Muscle layer of colon (tissue), 2 donors: ENCODE results near the gene CKB.

Experiments used
- H3K27ac ChIP-seq: one replicate; pipeline ENCODE4 v1.7.0; 2013; ENCODE audit warnings: low read depth, mild to moderate bottlenecking, low read length, moderate library complexity
- H3K27me3 ChIP-seq, 2 donors: one replicate each; pipeline ENCODE4 v1.7.0; 2013; ENCODE audit warnings: low read length in 2 of 2, mild to moderate bottlenecking in 2 of 2; ENCODE audit not compliant: insufficient read depth in 2 of 2, control insufficient read depth in 1 of 2
- H3K36me3 ChIP-seq: one replicate; pipeline ENCODE4 v1.7.0; 2013; ENCODE audit warnings: mild to moderate bottlenecking, low read length; ENCODE audit not compliant: insufficient read depth
- H3K4me1 ChIP-seq: one replicate; pipeline ENCODE4 v1.7.0; 2013; ENCODE audit warnings: mild to moderate bottlenecking, low read length; ENCODE audit not compliant: insufficient read depth
- H3K4me3 ChIP-seq, 2 donors: one replicate each; pipeline ENCODE4 v1.7.0; 2013; ENCODE audit warnings: low read length in 2 of 2, low read depth in 1 of 2, mild to moderate bottlenecking in 1 of 2, moderate library complexity in 1 of 2
- H3K9ac ChIP-seq: one replicate; pipeline ENCODE4 v1.7.0; 2013; ENCODE audit warnings: low read length
- H3K9me3 ChIP-seq: one replicate; pipeline ENCODE4 v1.7.0; 2013; ENCODE audit warnings: mild to moderate bottlenecking, low read length
- donor health status: abdominal sarcoma.
- donor health status: Adenocarcinoma of cecum.

Gene CKB

DNA sequence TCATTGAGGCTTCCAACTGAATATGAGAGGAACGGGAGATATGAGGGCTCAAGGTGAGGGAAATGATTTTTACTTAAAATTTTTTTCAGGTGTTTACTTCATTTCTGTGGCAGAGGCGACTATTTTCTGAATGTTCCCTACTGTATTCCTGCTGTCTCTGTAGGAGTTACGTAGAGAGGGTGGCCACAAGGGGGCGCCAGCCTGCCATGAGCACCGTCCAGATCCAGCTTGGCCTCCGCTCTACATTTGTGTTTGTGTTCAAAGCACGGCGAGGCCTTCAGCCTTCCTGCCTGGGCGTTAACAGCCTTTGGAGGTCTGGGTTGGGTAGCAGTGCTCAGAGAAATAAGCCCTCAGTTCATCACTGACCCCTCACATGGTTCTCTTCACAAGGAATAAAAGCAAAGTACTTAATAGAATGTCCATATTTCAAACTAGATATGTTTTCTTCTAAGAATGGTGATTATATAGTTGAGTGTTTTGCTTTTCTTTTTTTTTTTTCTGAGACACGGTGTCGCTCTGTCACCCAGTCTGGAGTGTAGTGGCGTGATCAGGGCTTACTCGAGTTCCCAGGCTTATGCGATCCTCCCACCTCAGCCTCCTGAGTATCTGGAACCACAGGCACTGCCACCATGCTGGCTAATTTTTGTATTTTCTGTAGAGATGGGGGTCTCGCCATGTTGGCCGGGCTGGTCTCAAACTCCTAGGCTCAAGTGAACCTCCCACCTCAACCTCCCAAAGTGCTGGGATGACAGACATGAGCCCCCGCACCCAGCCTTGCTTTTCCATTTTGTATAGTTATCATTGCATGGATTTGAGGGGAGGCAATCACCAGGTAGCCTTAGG is 22.3 kb downstream of the CKB start:
- Histone ChIP-seq H3K27ac (no peak overlapping the region), H3K4me1 (peaks cover 7% of the 10 kb centered on the region), H3K9me3 (no peaks in the 10 kb centered on the region), H3K4me3 (no peak overlapping the region), H3K36me3 (peaks cover 64% of the 10 kb centered on the region), H3K9ac (peak overlapping the region; percentile 27), H3K27me3 (no peaks in the 10 kb centered on the region)

DNA sequence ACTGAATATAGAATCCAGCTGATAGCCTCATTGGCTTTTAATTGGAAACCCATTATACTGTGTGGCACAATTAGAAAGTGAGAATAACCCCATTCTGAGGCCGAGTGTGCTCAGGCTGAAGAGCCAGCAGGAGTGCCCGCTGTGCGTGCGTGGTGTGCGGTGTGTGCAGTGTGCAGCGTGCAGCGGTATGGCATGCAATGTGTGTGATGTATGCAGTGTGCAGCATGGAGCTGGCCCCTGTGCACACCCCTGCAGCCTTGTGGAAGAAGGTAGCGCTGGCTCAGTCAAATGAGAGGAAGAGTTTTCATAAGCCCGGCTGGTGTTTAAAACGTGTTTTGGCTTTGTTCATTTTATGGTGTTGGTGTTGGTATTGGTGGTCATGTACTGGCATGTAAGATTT is 22.9 kb downstream of the CKB start:
- no peak overlapping the region for H3K9ac ChIP-seq
- H3K36me3 ChIP-seq, result peaks cover 63% of the 10 kb centered on the region
- no peaks in the 10 kb centered on the region for H3K27me3 ChIP-seq
- peaks cover 7% of the 10 kb centered on the region for H3K4me1 ChIP-seq
- H3K27ac ChIP-seq, result no peak overlapping the region
- H3K4me3 ChIP-seq, result no peak overlapping the region
- no peaks in the 10 kb centered on the region for H3K9me3 ChIP-seq

DNA sequence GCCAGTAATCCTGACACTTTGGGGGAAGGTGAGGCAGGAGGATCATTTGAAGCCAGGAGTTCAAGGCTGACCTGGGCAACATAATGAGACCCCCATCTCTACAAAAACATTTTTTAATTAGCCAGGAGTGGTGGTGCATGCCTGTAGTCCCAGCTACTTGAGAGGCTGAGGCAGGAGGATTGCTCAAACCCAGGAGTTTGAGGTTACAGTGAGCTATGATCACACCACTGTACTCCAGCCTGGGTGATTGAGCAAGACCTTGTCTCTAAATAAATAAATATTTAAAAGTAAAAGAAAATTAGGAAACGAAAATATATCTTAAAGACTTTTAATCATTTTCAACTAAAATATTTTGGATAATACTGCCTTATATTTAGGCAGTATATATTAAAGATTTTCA is 25.9 kb downstream of the CKB start:
- Histone ChIP-seq H3K4me1 (peaks cover 7% of the 10 kb centered on the region), H3K9me3 (no peaks in the 10 kb centered on the region), H3K27ac (no peak overlapping the region), H3K4me3 (no peak overlapping the region), H3K36me3 (peaks cover 43% of the 10 kb centered on the region), H3K27me3 (no peaks in the 10 kb centered on the region), H3K9ac (no peak overlapping the region)

DNA sequence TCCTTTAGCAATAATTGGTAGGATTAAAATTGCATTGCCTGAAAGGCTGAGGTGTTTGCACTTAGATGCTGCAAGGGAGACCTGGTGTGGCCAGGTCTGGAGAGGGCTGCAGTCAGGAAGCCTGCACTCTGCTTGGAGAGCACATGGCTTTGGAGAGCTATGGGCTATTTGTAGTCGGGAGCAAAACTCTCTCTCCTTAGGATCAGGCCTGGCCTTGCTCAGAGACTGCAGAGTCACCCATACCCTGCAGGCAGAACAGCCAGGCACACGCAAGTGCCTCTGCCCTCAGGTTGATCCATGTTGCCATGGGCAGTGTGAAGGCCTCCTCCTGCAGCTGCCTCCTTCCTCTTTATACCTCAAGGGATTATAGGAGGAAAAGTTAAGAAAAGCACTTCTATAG is 26.8 kb downstream of the CKB start:
- Histone ChIP-seq H3K4me3 (no peak overlapping the region), H3K36me3 (peaks cover 43% of the 10 kb centered on the region), H3K27ac (no peak overlapping the region), H3K9me3 (no peaks in the 10 kb centered on the region), H3K27me3 (no peaks in the 10 kb centered on the region), H3K4me1 (peaks cover 7% of the 10 kb centered on the region), H3K9ac (no peak overlapping the region)

DNA sequence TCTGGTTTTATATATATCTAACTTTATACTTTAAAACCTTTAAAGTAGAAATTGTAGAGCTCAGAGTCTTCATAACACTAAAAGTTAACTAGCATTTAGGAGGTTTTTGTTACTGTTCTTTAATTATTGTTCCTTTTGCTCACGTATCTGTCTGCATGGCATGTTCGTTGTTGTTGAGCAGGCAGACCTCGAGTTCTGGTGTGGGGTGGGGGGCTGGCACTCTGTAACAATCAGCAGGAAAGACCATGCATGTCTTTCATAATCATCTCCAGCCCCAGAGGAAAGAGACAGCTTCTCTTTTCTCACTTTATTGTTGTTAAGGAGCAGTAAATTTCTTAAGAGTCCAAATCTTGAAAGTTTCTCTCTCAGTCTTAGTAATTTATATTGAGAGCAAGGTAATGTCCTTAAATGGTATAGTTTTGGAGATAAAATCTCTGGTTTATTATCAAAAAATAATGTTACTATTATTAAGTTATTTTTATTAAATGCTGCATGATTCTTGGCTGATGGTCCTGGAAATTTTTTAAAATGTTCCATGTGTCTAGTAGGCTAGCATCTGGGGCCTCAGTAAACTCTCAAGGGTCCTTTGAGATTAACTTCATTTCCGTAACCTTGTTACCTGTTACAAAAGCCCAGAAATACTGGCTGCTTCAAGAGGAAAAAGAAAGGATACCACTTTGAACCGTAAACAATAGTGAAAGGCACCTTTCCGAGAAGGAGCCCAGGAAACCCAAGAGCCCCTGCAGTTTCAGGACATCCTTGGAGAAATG is 30.3 kb downstream of the CKB start:
- Histone ChIP-seq H3K4me3 (no peak overlapping the region), H3K36me3 (peaks cover 50% of the 10 kb centered on the region), H3K27ac (no peak overlapping the region), H3K27me3 (no peaks in the 10 kb centered on the region), H3K9me3 (no peaks in the 10 kb centered on the region), H3K4me1 (no peaks in the 10 kb centered on the region), H3K9ac (no peak overlapping the region)

DNA sequence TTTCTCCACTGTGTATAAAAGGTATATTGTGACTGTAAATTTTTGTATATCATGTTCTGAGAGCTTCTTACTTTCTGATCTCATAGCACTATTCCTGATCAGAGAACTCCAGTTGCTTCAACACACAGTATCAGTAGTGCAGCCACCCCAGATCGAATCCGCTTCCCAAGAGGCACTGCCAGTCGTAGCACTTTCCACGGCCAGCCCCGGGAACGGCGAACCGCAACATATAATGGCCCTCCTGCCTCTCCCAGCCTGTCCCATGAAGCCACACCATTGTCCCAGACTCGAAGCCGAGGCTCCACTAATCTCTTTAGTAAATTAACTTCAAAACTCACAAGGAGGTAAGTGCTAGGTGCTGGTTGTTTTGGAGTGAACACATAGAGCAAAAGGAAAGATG is 30.9 kb downstream of the CKB start:
- Histone ChIP-seq H3K9me3 (no peaks in the 10 kb centered on the region), H3K27me3 (no peaks in the 10 kb centered on the region), H3K36me3 (peaks cover 52% of the 10 kb centered on the region), H3K4me3 (no peak overlapping the region), H3K4me1 (no peaks in the 10 kb centered on the region), H3K27ac (no peak overlapping the region), H3K9ac (no peak overlapping the region)

DNA sequence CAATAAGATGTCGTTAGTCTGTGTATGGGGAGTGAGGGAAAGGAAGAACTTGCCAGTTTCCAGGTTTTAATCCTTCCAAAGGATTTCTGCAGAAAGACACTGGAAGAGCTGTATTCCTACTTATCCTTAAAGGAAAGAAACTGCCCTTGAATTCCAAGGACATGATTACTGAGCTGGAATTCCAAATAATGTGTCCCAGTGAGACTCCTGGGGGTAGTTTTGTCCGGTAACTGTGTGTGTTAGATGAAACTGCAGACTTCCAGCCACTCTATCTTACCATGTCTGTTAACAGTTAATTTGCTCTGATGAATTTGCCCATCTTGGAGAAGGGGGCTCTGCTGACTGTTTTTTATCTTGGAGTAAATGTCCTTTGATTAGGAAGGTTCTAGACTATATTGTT is 33.0 kb downstream of the CKB start:
- Histone ChIP-seq H3K36me3 (peaks cover 41% of the 10 kb centered on the region), H3K27ac (no peak overlapping the region), H3K27me3 (no peaks in the 10 kb centered on the region), H3K9me3 (no peaks in the 10 kb centered on the region), H3K4me3 (no peak overlapping the region), H3K9ac (no peak overlapping the region), H3K4me1 (no peaks in the 10 kb centered on the region)

DNA sequence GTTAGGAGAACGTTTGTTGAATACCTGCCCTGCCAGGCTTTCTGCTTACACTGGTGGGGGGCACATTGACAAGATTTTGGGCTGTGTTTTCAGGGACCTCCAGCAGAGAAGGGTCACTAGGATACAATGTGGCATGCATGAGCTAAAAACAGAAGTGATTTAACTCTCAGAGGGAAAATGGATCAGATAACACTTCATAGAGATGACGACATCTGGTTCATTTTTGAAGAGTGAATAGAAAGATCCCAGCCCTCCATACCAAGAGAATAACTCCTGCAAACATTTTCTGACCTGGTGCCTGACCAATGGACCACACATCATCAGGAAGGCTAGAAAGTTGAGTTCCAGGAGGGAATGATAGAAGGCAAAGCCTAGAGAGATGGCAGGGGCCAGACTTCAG is 33.7 kb downstream of the CKB start:
- Histone ChIP-seq H3K9ac (no peak overlapping the region), H3K9me3 (no peaks in the 10 kb centered on the region), H3K27me3 (no peaks in the 10 kb centered on the region), H3K4me3 (no peak overlapping the region), H3K27ac (no peak overlapping the region), H3K36me3 (peaks cover 41% of the 10 kb centered on the region), H3K4me1 (no peaks in the 10 kb centered on the region)

DNA sequence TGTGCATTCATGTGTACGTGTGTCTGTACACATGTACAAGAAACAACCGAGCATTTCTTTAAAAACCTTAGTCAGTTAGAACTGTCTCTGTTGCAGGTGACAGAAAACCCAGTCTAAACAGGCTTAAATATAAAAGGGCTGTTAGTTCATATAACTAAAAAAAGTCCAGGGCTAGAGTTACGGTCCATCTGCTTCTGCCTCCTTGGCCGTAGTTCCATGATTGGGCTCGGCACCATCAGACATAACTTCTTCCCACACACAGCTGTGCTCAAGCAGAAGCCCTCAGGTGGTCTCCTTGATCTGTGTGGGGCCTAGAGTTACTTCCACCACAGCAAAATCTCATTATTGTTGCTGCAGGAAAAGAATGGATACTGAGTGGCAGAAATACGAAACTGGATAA is 34.6 kb downstream of the CKB start:
- Histone ChIP-seq H3K4me1 (no peaks in the 10 kb centered on the region), H3K4me3 (no peak overlapping the region), H3K9me3 (no peaks in the 10 kb centered on the region), H3K27ac (no peak overlapping the region), H3K36me3 (peaks cover 41% of the 10 kb centered on the region), H3K27me3 (no peaks in the 10 kb centered on the region), H3K9ac (no peak overlapping the region)

DNA sequence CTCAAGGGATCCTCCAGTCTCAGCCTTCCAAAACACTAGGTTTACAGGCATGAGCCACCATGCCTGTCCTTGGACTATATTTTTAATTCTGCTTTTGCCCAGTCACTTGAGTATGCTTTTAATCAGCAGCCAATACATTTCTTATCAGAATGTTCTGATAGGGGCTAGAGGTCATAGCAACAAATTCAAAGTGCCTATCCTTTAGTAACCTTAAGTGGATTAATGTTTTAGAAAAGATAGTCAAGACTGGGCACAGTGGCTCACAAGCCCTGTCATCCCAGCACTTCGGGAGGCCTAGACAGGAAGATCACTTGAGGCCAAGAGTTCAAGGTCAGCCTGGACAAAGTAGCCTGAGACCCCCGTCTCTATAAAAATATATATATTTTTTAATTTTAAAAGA is 37.1 kb downstream of the CKB start:
- Histone ChIP-seq H3K9ac (no peak overlapping the region), H3K9me3 (no peaks in the 10 kb centered on the region), H3K4me3 (no peak overlapping the region), H3K27ac (no peak overlapping the region), H3K27me3 (no peaks in the 10 kb centered on the region), H3K36me3 (peaks cover 40% of the 10 kb centered on the region), H3K4me1 (no peaks in the 10 kb centered on the region)

DNA sequence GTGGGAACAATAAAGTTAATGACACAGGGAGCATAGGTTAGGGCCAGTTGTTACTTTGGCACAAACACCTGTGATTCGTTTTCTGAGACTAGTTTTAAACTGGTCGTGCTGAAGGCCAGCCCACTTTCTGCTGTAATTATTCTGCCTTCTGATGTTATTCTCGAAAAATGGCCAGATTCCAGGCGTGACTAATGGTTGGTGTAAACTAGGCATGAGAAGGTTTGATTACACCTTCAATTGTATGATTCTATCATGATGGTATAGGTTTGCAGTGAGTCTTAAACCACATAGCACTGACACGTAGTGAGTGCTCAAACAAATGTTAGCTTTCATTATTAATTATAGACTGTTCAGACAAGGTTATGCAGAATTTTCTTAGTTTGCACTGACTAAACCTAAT is 39.0 kb downstream of the CKB start:
- no peaks in the 10 kb centered on the region for H3K27me3 ChIP-seq
- no peak overlapping the region for H3K4me3 ChIP-seq
- H3K9me3 ChIP-seq, result no peaks in the 10 kb centered on the region
- H3K9ac ChIP-seq, result no peak overlapping the region
- no peak overlapping the region for H3K27ac ChIP-seq
- H3K4me1 ChIP-seq, result no peaks in the 10 kb centered on the region
- peaks cover 34% of the 10 kb centered on the region for H3K36me3 ChIP-seq
